Measurements from ENCODE around the gene UBL5.
"Not testable (repeated sequence)": the region's sequence is repeated elsewhere in the genome, so short reads cannot be mapped to it uniquely, and the experiment has no call there.

Gene UBL5

GRCh38 chr19:9827289-9828238 is at the start of gene UBL5:
TSS of gene UBL5 (plus strand) at chr19:9827918. CDS start at chr19:9828338, 420 bp downstream.
- Mint-ChIP-seq H3K27me3 (ENCODE audit: low read depth) (no peaks in the 10 kb centered on the region), H3K36me3 (ENCODE audit: low read depth) (peaks cover 24% of the 10 kb centered on the region), H3K4me3 (peak within 1 kb of the TSS; percentile 95), H3K9me3 (no peaks in the 10 kb centered on the region), H3K4me1 (ENCODE audit: low read depth) (peaks cover 15% of the 10 kb centered on the region), H3K27ac (peak within 1 kb of the TSS; percentile 98)
- DNase-seq (ENCODE audit: low spot score), result peak; percentile 89

GRCh38 chr19:9782338-9782737 is 45.4 kb upstream of the UBL5 start:
- H3K36me3 Mint-ChIP-seq (ENCODE audit: low read depth), result peaks cover 2% of the 10 kb centered on the region
- no peak overlapping the region for H3K4me3 Mint-ChIP-seq
- H3K27ac Mint-ChIP-seq, result no peak overlapping the region

DNA sequence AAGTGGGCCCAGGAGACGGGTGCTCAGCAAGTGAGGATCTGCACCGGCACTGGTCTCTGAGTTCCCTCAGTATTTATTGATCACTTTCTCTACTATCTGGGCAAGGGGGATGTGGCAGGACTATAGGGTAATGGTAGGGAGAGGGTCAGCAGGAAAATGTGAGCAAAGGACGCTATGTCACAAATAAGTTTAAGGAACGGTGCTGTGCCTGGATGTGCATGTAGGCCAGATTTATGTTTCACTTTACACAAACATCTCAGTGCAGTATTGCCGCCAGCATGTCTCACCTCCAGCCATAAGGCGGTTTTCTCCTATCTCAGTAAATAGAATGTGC is 43.6 kb upstream of the UBL5 start:
- not testable (repeated sequence) for H3K9me3 Mint-ChIP-seq; DNase-seq (ENCODE audit: low spot score); H3K36me3 Mint-ChIP-seq (ENCODE audit: low read depth); H3K27me3 Mint-ChIP-seq (ENCODE audit: low read depth)
- peak overlapping the region; percentile 95 for H3K4me3 Mint-ChIP-seq
- H3K4me1 Mint-ChIP-seq (ENCODE audit: low read depth), result peaks cover 17% of the 10 kb centered on the region
- H3K27ac Mint-ChIP-seq, result peak overlapping the region; percentile 70

More at GRCh38 chr19:9782338-9782737, 45.4 kb upstream of the UBL5 start:
- Mint-ChIP-seq H3K4me1 (ENCODE audit: low read depth) (peaks cover 17% of the 10 kb centered on the region), H3K27me3 (ENCODE audit: low read depth) (no peaks in the 10 kb centered on the region), H3K9me3 (peaks cover 11% of the 10 kb centered on the region)
- DNase-seq (ENCODE audit: low spot score), result no peak

- Mint-ChIP-seq H3K36me3 (ENCODE audit: low read depth) (peaks cover 2% of the 10 kb centered on the region), H3K9me3 (no peaks in the 10 kb centered on the region), H3K4me3 (peak overlapping the region; percentile 95), H3K4me1 (ENCODE audit: low read depth) (peaks cover 20% of the 10 kb centered on the region), H3K27ac (peak overlapping the region; percentile 98), H3K27me3 (ENCODE audit: low read depth) (no peaks in the 10 kb centered on the region)
- peak; percentile 88 for DNase-seq (ENCODE audit: low spot score)
Observed at GRCh38 chr19:9785367-9786331, 42.1 kb upstream of the UBL5 start.

DNA sequence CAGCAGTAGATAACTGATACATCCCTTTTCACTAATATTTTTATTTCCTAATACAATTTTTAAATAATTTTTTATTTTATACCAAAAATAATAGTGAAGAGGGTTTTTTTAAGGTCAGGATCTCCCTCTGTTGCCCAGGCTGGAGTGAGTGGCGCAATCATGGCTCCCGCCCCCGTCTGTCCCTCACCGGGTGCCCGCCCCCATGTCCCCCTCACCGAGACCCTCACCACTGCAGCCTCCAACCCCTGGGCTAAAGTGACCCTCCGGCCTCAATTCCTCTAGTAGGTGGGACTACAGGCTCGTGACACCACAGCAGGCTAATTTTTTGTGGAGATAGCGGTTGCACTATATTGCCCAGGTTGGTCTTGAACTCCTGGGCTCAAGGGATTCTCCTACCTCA is 41.4 kb upstream of the UBL5 start:
- Mint-ChIP-seq H3K27me3 (ENCODE audit: low read depth) (no peaks in the 10 kb centered on the region), H3K27ac (peak overlapping the region; percentile 98), H3K4me3 (peak overlapping the region; percentile 95), H3K36me3 (ENCODE audit: low read depth) (peaks cover 2% of the 10 kb centered on the region), H3K4me1 (ENCODE audit: low read depth) (peaks cover 22% of the 10 kb centered on the region), H3K9me3 (no peaks in the 10 kb centered on the region)
- DNase-seq (ENCODE audit: low spot score), result no peak

DNA sequence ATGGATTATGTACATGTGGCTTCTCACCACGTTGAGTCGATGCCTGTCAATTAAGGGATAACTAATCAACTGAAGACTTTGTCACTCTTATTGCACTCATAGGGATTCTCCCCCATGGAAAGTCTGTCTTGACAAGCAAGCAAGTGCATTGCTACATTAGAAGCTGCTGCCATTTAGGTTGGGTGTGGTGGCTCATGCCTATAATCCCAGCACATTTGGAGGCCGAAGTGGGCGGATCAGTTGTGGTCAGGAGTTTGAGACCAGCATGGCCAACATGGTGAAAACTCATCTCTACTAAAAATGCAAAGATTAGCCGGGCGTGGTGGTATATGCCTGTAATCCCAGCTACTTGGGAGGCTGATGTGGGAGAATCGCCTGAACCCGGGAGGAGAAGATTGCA is 40.9 kb upstream of the UBL5 start:
- Mint-ChIP-seq H3K4me3 (peak overlapping the region; percentile 70), H3K9me3 (no peaks in the 10 kb centered on the region), H3K4me1 (ENCODE audit: low read depth) (peaks cover 25% of the 10 kb centered on the region), H3K27me3 (ENCODE audit: low read depth) (no peaks in the 10 kb centered on the region), H3K27ac (peak overlapping the region; percentile 75), H3K36me3 (ENCODE audit: low read depth) (peaks cover 2% of the 10 kb centered on the region)
- no peak for DNase-seq (ENCODE audit: low spot score)

DNA sequence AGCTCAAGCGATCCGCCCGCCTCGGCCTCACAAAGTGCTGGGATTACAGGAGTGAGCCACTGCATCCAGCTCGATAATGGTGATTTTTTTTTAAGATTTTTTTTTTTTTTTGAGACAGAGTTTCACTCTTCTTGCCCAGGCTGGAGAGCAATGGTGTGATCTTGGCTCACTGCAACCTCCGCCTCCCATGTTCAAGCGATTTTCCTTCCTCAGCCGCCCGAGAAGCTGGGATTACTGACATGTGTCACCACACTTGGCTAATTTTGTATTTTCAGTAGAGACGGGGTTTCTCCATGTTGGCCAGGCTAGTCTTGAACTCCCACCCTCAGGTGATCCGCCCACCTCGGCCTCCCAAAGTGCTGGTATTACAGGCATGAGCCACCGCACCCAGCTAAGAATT is 39.1 kb upstream of the UBL5 start:
- H3K4me3 Mint-ChIP-seq; H3K27me3 Mint-ChIP-seq (ENCODE audit: low read depth); DNase-seq (ENCODE audit: low spot score); H3K9me3 Mint-ChIP-seq; H3K27ac Mint-ChIP-seq; H3K36me3 Mint-ChIP-seq (ENCODE audit: low read depth): not testable (repeated sequence)
- peaks cover 31% of the 10 kb centered on the region for H3K4me1 Mint-ChIP-seq (ENCODE audit: low read depth)

GRCh38 chr19:9789066-9789465 is 38.7 kb upstream of the UBL5 start:
- no peak for DNase-seq (ENCODE audit: low spot score)
- Mint-ChIP-seq H3K27me3 (ENCODE audit: low read depth) (no peaks in the 10 kb centered on the region), H3K4me1 (ENCODE audit: low read depth) (peaks cover 29% of the 10 kb centered on the region), H3K36me3 (ENCODE audit: low read depth) (no peaks in the 10 kb centered on the region), H3K4me3 (no peak overlapping the region), H3K27ac (no peak overlapping the region), H3K9me3 (no peaks in the 10 kb centered on the region)

DNA sequence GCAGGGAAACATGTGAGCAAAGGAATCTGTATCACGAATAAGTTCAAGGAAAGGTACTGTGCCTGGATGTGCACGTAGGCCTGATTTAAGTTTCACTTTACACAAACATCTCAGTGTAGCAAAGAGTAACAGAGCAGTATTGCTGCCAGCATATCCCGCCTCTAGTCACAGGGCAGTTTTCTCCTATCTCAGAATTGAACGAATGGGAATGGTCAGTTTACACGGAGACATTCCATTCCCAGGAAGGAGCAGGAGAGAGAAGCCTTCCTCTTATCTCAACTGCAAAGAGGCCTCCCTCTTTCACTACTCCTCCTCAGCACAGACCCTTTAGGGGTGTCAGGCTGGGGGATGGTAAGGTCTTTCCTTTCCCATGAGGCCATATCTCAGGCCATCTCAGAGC is 38.1 kb upstream of the UBL5 start:
- Mint-ChIP-seq H3K4me1 (ENCODE audit: low read depth) (peaks cover 25% of the 10 kb centered on the region), H3K27ac (peak overlapping the region; percentile 65)
- H3K9me3 Mint-ChIP-seq; H3K4me3 Mint-ChIP-seq; H3K27me3 Mint-ChIP-seq (ENCODE audit: low read depth); DNase-seq (ENCODE audit: low spot score); H3K36me3 Mint-ChIP-seq (ENCODE audit: low read depth): not testable (repeated sequence)

- peaks cover 17% of the 10 kb centered on the region for H3K4me1 Mint-ChIP-seq (ENCODE audit: low read depth)
- peak overlapping the region; percentile 90 for H3K4me3 Mint-ChIP-seq
- not testable (repeated sequence) for H3K36me3 Mint-ChIP-seq (ENCODE audit: low read depth); DNase-seq (ENCODE audit: low spot score); H3K27me3 Mint-ChIP-seq (ENCODE audit: low read depth); H3K9me3 Mint-ChIP-seq
- H3K27ac Mint-ChIP-seq, result peak overlapping the region; percentile 98
Observed at GRCh38 chr19:9791073-9791367, 36.7 kb upstream of the UBL5 start.

GRCh38 chr19:9791552-9792205 is 36.0 kb upstream of the UBL5 start:
- H3K4me1 Mint-ChIP-seq (ENCODE audit: low read depth), result peaks cover 21% of the 10 kb centered on the region
- H3K36me3 Mint-ChIP-seq (ENCODE audit: low read depth), result peaks cover 1% of the 10 kb centered on the region
- H3K4me3 Mint-ChIP-seq, result peak overlapping the region; percentile 90
- peak overlapping the region; percentile 98 for H3K27ac Mint-ChIP-seq
- no peaks in the 10 kb centered on the region for H3K9me3 Mint-ChIP-seq
- H3K27me3 Mint-ChIP-seq (ENCODE audit: low read depth), result no peaks in the 10 kb centered on the region
- DNase-seq (ENCODE audit: low spot score), result peak; percentile 85

- H3K27me3 Mint-ChIP-seq (ENCODE audit: low read depth), result no peaks in the 10 kb centered on the region
- DNase-seq (ENCODE audit: low spot score), result peak; percentile 77
- H3K4me3 Mint-ChIP-seq, result peak overlapping the region; percentile 90
- peak overlapping the region; percentile 98 for H3K27ac Mint-ChIP-seq
- H3K36me3 Mint-ChIP-seq (ENCODE audit: low read depth), result peaks cover 1% of the 10 kb centered on the region
- no peaks in the 10 kb centered on the region for H3K9me3 Mint-ChIP-seq
- H3K4me1 Mint-ChIP-seq (ENCODE audit: low read depth), result peaks cover 23% of the 10 kb centered on the region
Observed at GRCh38 chr19:9792206-9793070, 35.3 kb upstream of the UBL5 start.

GRCh38 chr19:9793071-9793591 is 34.6 kb upstream of the UBL5 start:
- Mint-ChIP-seq H3K9me3 (no peaks in the 10 kb centered on the region), H3K4me3 (peak overlapping the region; percentile 90), H3K36me3 (ENCODE audit: low read depth) (peaks cover 1% of the 10 kb centered on the region), H3K4me1 (ENCODE audit: low read depth) (peaks cover 25% of the 10 kb centered on the region), H3K27ac (peak overlapping the region; percentile 98), H3K27me3 (ENCODE audit: low read depth) (no peaks in the 10 kb centered on the region)
- DNase-seq (ENCODE audit: low spot score), result peak; percentile 46
